K562 (cell line): ENCODE measurements around the gene NET1. TPM values are rescaled to one million over a fixed set of nuclear protein-coding genes. Genes with fewer than 3 reads are reported as not detected.

Experiments
- ARID1B ChIP-seq: fragments of 450-650 bp; IDR thresholded peaks from 2 replicates; pipeline ENCODE4 v1.6.1; 2016; ENCODE audit warnings: antibody characterized with exemption, mild to moderate bottlenecking, inconsistent platforms
- ATF1 ChIP-seq, 2 experiments: fragments of 450-650 bp in 1 of 2; IDR thresholded peaks; 2 replicates each; pipeline ENCODE4 v1.6.1; 2016; ENCODE audit warnings: missing compliant biosample characterization in 1 of 2, missing genetic modification characterization in 1 of 2
- CBFA2T3 ChIP-seq: fragments of 450-650 bp; IDR thresholded peaks from 2 replicates; pipeline ENCODE4 v1.6.1; 2017
- EGR1 ChIP-seq: fragments of 450-650 bp; conservative IDR thresholded peaks from 2 replicates; pipeline ENCODE4 v1.6.1; 2017; ENCODE audit warnings: mild to moderate bottlenecking
- FUS ChIP-seq: fragments of 200-400 bp; formaldehyde crosslinking; optimal IDR thresholded peaks from 2 replicates; pipeline ENCODE3; 2017; ENCODE audit warnings: low read depth, low read length
- HDGF ChIP-seq: fragments of 450-650 bp; IDR thresholded peaks from 2 replicates; pipeline ENCODE4 v1.6.1; 2016
- JUN ChIP-seq, 2 experiments: sonication (generic) in 1 of 2; formaldehyde crosslinking in 1 of 2; IDR thresholded peaks; 2 replicates each; pipeline versions ENCODE4 v1.6.1 to v1.8.0; 2012 to 2022; ENCODE audit warnings: borderline replicate concordance in 2 of 2, mild to moderate bottlenecking in 2 of 2, improper control_type of control experiment in 1 of 2, low read depth in 1 of 2, low read length in 1 of 2, missing genetic modification reagents in 1 of 2
- JUND ChIP-seq, 2 experiments: IDR thresholded peaks; 2 replicates in 1 of 2; 3 replicates in 1 of 2; pipeline ENCODE4 v1.6.1; 2011; ENCODE audit warnings: borderline replicate concordance in 2 of 2, low read depth in 2 of 2, low read length in 2 of 2, improper control_type of control experiment in 1 of 2, missing biosample characterization in 1 of 2, missing genetic modification characterization in 1 of 2, missing genetic modification reagents in 1 of 2
- MAZ ChIP-seq, 2 experiments: fragments of 450-650 bp in 1 of 2; sonication (generic) in 1 of 2; formaldehyde crosslinking; IDR thresholded peaks in 1 of 2; conservative IDR thresholded peaks in 1 of 2; 2 replicates each; pipeline versions ENCODE4 v1.4.0 to v1.5.0; 2020; ENCODE audit warnings: mild to moderate bottlenecking in 1 of 2, missing genetic modification reagents in 1 of 2
- MTA3 ChIP-seq: fragments of 450-650 bp; formaldehyde crosslinking; IDR thresholded peaks from 2 replicates; pipeline ENCODE4 v1.6.1; 2017; ENCODE audit warnings: mild to moderate bottlenecking, borderline replicate concordance
- NBN ChIP-seq: fragments of 450-650 bp; IDR thresholded peaks from 2 replicates; pipeline ENCODE4 v1.6.1; 2016; ENCODE audit warnings: low read depth, mild to moderate bottlenecking
- NFIC ChIP-seq: fragments of 450-650 bp; IDR thresholded peaks from 2 replicates; pipeline ENCODE4 v1.6.1; 2017; ENCODE audit warnings: mild to moderate bottlenecking, inconsistent platforms
- POLR2AphosphoS5 ChIP-seq: IDR thresholded peaks from 2 replicates; pipeline ENCODE4 v1.6.1; 2011; ENCODE audit warnings: mild to moderate bottlenecking, low read depth, low read length, moderate library complexity; ENCODE audit not compliant: control insufficient read depth, insufficient read depth
- SMAD4 ChIP-seq: fragments of 250-450 bp; sonication (Bioruptor Pico); conservative IDR thresholded peaks from 2 replicates; pipeline ENCODE4 v1.8.0; 2021; ENCODE audit warnings: inconsistent platforms, mild to moderate bottlenecking, moderate library complexity
- SOX6 ChIP-seq: fragments of 450-650 bp; IDR thresholded peaks from 2 replicates; pipeline ENCODE4 v1.6.1; 2014; ENCODE audit warnings: mild to moderate bottlenecking
- ZNF699 ChIP-seq: fragments of 250-450 bp; sonication (Bioruptor Pico); IDR thresholded peaks from 2 replicates; pipeline ENCODE4 v1.8.0; 2021; ENCODE audit warnings: mild to moderate bottlenecking, moderate library complexity; ENCODE audit not compliant: insufficient replicate concordance
- polyA plus RNA-seq, 8 experiments: library from polyadenylated mRNA; depleted of rRNA in 4 of 8; stranded (reverse) in 5 of 8; unstranded in 3 of 8; fragments of >200 nt; fragmentation: Nextera tagmentation in 2 of 8; fragmentation: Illumina TruSeq in 1 of 8; extraction: Ambion mirVana in 2 of 8; extraction: Trizol in 1 of 8; gene quantifications; 2 replicates each; pipeline versions ENCODE4 v1.2.1 to v1.2.3, GENCODE V29; 2011 to 2014; ENCODE audit warnings: inconsistent platforms in 1 of 8, missing spikeins in 1 of 8
- total RNA-seq, 7 experiments: library from RNA; depleted of rRNA in 6 of 7; stranded (reverse); fragments of >200 nt in 6 of 7; fragmentation: Illumina TruSeq in 2 of 7; extraction: Trizol in 2 of 7; gene quantifications; 2 replicates each; pipeline versions ENCODE4 v1.2.1 to v1.2.3, GENCODE V29; 2011 to 2021; ENCODE audit warnings: low replicate concordance in 1 of 7
- TF ChIP-seq, protein P1 (sequence below): fragments of 450-650 bp; IDR thresholded peaks from 2 replicates; pipeline ENCODE4 v1.6.1; 2017; ENCODE audit warnings: antibody characterized with exemption, mild to moderate bottlenecking
- TF ChIP-seq, protein P2 (sequence below): fragments of 200-800 bp; sonication (Bioruptor generic); IDR thresholded peaks from 2 replicates; pipeline ENCODE4 v1.6.1; 2017; ENCODE audit warnings: missing genetic modification characterization, missing compliant biosample characterization
- TF ChIP-seq, protein P3 (sequence below), 2 experiments: IDR thresholded peaks; 2 replicates each; pipeline ENCODE4 v1.6.1; 2011; ENCODE audit warnings: borderline replicate concordance in 1 of 2, control low read depth in 1 of 2, low read depth in 1 of 2, low read length in 1 of 2, mild to moderate bottlenecking in 1 of 2, mixed read lengths in 1 of 2, moderate library complexity in 1 of 2; ENCODE audit not compliant: insufficient read depth in 1 of 2, insufficient read length in 1 of 2, poor library complexity in 1 of 2, severe bottlenecking in 1 of 2; ENCODE audit errors: extremely low read depth in 1 of 2

The NET1 gene
- total and polyA plus RNA-seq, 9 of the 15 experiments (the other 6 are each of a cell fraction or from before 2014, with no cell fraction given) = 47.4 to 258 (median 106) TPM

DNA sequence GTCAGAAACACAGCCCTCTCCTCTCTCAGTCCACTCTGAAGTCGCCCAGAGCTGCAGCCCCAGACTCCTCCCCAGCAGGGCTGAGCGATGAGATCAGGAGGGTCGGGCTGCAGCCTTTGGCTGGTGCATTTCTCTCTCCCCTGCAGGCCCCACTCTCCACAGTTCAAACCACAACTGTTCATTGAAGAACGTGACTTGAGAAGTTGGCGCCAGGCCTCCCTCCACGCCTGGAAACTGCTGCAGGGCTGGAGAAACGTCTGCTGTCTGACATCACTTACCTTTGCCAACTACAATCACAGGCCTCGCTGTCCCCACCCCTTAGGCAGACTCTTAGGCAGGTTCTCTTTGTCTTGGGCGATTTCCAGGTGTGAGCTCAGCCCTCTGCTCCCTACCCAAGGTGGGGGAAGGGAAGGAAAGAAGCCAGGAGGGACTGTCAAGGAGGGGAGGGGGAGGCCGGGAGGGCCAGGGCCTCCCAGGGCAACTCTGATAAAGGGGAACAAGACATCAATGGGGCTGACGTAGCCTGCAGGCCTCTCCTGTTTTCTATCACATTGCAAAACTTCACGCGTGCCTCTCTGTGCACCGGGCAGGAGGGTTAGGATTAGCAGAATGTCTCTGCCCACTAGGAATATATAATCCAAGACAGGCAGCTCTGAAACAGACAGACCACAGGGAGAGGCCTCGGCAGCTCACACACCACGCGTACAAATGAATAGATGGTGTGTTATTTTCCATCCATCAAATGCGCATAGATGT, 54.3 kb downstream of the NET1 start (continued):
- TF ChIP-seq, protein P1, sequence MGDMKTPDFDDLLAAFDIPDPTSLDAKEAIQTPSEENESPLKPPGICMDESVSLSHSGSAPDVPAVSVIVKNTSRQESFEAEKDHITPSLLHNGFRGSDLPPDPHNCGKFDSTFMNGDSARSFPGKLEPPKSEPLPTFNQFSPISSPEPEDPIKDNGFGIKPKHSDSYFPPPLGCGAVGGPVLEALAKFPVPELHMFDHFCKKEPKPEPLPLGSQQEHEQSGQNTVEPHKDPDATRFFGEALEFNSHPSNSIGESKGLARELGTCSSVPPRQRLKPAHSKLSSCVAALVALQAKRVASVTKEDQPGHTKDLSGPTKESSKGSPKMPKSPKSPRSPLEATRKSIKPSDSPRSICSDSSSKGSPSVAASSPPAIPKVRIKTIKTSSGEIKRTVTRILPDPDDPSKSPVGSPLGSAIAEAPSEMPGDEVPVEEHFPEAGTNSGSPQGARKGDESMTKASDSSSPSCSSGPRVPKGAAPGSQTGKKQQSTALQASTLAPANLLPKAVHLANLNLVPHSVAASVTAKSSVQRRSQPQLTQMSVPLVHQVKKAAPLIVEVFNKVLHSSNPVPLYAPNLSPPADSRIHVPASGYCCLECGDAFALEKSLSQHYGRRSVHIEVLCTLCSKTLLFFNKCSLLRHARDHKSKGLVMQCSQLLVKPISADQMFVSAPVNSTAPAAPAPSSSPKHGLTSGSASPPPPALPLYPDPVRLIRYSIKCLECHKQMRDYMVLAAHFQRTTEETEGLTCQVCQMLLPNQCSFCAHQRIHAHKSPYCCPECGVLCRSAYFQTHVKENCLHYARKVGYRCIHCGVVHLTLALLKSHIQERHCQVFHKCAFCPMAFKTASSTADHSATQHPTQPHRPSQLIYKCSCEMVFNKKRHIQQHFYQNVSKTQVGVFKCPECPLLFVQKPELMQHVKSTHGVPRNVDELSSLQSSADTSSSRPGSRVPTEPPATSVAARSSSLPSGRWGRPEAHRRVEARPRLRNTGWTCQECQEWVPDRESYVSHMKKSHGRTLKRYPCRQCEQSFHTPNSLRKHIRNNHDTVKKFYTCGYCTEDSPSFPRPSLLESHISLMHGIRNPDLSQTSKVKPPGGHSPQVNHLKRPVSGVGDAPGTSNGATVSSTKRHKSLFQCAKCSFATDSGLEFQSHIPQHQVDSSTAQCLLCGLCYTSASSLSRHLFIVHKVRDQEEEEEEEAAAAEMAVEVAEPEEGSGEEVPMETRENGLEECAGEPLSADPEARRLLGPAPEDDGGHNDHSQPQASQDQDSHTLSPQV = peak; percentile 75
- TF ChIP-seq, protein P2, sequence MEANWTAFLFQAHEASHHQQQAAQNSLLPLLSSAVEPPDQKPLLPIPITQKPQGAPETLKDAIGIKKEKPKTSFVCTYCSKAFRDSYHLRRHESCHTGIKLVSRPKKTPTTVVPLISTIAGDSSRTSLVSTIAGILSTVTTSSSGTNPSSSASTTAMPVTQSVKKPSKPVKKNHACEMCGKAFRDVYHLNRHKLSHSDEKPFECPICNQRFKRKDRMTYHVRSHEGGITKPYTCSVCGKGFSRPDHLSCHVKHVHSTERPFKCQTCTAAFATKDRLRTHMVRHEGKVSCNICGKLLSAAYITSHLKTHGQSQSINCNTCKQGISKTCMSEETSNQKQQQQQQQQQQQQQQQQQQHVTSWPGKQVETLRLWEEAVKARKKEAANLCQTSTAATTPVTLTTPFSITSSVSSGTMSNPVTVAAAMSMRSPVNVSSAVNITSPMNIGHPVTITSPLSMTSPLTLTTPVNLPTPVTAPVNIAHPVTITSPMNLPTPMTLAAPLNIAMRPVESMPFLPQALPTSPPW (CRISPR knock-in tag) = peak; percentile 21
- TF ChIP-seq CBFA2T3 (0 out of 2 replicates have a peak, but pooled peaks have one; percentile 3), EGR1 (0 out of 2 replicates have a peak, but pooled peaks have one; percentile 1), MTA3 (peak; percentile 50; the same call in 1 of the 2 replicates), SOX6 (peak; percentile 59), POLR2AphosphoS5 (no peak), ATF1 (CRISPR knock-in tag; IDR thresholded peaks at IDR 0.05) (no peak), ATF1 (tag; IDR thresholded peaks at IDR 0.05) (peak; percentile 59), JUN (IDR thresholded peaks at IDR 0.05; ENCODE audit: borderline replicate concordance, low read depth, low read length) (no peak), JUN (CRISPR knock-in tag; IDR thresholded peaks at IDR 0.05; ENCODE audit: borderline replicate concordance) (0 out of 2 replicates have a peak, but pooled peaks have one; percentile 25), ARID1B (0 out of 2 replicates have a peak, but pooled peaks have one; percentile 31), JUND (IDR thresholded peaks at IDR 0.05; ENCODE audit: borderline replicate concordance, low read depth, low read length) (peak; percentile 24; the same call in 1 of the 2 replicates), JUND (tag; IDR thresholded peaks at IDR 0.05; ENCODE audit: borderline replicate concordance, low read depth, low read length) (peak; percentile 34; the same call in 1 of the 3 replicates), NFIC (0 out of 2 replicates have a peak, but pooled peaks have one; percentile 49), FUS (no peak), HDGF (0 out of 2 replicates have a peak, but pooled peaks have one; percentile 33), ZNF699 (CRISPR knock-in tag) (no peak), NBN (peak; percentile 62; the same call in 1 of the 2 replicates), MAZ (CRISPR knock-in tag; conservative IDR thresholded peaks at IDR 0.05 in 1 of 2, IDR thresholded peaks at IDR 0.05 in 1 of 2) (peak in 1 of 2 experiments; percentile 45; a peak in 1 of 4 replicates), SMAD4 (CRISPR knock-in tag) (peak; percentile 71)
- TF ChIP-seq, protein P3, sequence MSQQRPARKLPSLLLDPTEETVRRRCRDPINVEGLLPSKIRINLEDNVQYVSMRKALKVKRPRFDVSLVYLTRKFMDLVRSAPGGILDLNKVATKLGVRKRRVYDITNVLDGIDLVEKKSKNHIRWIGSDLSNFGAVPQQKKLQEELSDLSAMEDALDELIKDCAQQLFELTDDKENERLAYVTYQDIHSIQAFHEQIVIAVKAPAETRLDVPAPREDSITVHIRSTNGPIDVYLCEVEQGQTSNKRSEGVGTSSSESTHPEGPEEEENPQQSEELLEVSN (IDR thresholded peaks at IDR 0.05; ENCODE audit: borderline replicate concordance in 1 of 2, extremely low read depth in 1 of 2, insufficient read depth in 1 of 2, insufficient read length in 1 of 2, low read depth in 1 of 2, low read length in 1 of 2, poor library complexity in 1 of 2, severe bottlenecking in 1 of 2) = peak; percentile 7 to 61
